A549 (cell line): ENCODE data around the gene RBPJ. TPM values are rescaled to one million over a fixed set of nuclear protein-coding genes. Genes with fewer than 3 reads are reported as not detected.

Experiments
- ATAC-seq, 2 experiments: fragments of 200-7000 bp in 1 of 2; fragments of >200 bp in 1 of 2; cut with Nextera tagmentation in 1 of 2; cut with Tn5 transposase in 1 of 2; 3 replicates each; pipeline versions ENCODE4 v1.8.0 to v1.9.1; 2018 to 2020; ENCODE audit warnings: mild to moderate bottlenecking in 1 of 2, moderate library complexity in 1 of 2
- CTCF ChIA-PET: fragments of 300-600 bp; sonication (Branson Sonifier 250); formaldehyde crosslinking; extraction: SDS; loops from one replicate; lab custom pipeline; 2021; ENCODE audit warnings: antibody characterized with exemption, inconsistent platforms; lab: Yijun Ruan, JAX
- POLR2A ChIA-PET: fragments of 350-600 bp; formaldehyde crosslinking; extraction: SDS; loops from one replicate; lab custom pipeline; 2021; ENCODE audit warnings: antibody characterized with exemption, inconsistent platforms; lab: Yijun Ruan, JAX
- DNase-seq, 2 experiments: peaks; one replicate each; pipeline versions ENCODE4 v3.0.0 to v3.0.0-alpha.2; 2011 to 2016; ENCODE audit warnings: low read depth in 1 of 2, low spot score in 1 of 2
- FAIRE-seq: peaks from 2 replicates; lab custom pipeline; 2011; peaks lifted over from hg19 to GRCh38; lab: Jason Lieb, UNC
- H3K27ac ChIP-seq, 2 experiments: fragments of >200 bp; sonication (Bioruptor Twin); formaldehyde crosslinking; 3 replicates each; pipeline ENCODE4 v1.5.1; 2016 to 2017
- H3K4me1 ChIP-seq: fragments of >200 bp; sonication (Bioruptor Twin); formaldehyde crosslinking; 3 replicates; pipeline ENCODE4 v1.6.1; 2016
- H3K4me2 ChIP-seq: fragments of >200 bp; sonication (Bioruptor Twin); formaldehyde crosslinking; 3 replicates; pipeline ENCODE4 v1.6.1; 2016
- H3K4me3 ChIP-seq: fragments of >200 bp; sonication (Bioruptor Twin); formaldehyde crosslinking; 3 replicates; pipeline ENCODE4 v1.5.1; 2016
- H3K9me3 ChIP-seq: fragments of >200 bp; sonication (Bioruptor Twin); formaldehyde crosslinking; 3 replicates; pipeline ENCODE4 v1.6.1; 2016
- ATOH8 ChIP-seq: fragments of 250-450 bp; sonication (Bioruptor Pico); IDR thresholded peaks from 2 replicates; pipeline ENCODE4 v1.5.0; 2020; ENCODE audit warnings: low read depth, mild to moderate bottlenecking, moderate library complexity
- BHLHE40 ChIP-seq: IDR thresholded peaks from 2 replicates; pipeline ENCODE4 v1.6.1; 2012; ENCODE audit warnings: low read depth, low read length, inconsistent platforms
- CTCF ChIP-seq: fragments of >200 bp; sonication (Bioruptor Twin); formaldehyde crosslinking; IDR thresholded peaks from 3 replicates; pipeline ENCODE4 v1.5.1; 2016
- EHF ChIP-seq: fragments of 250-450 bp; sonication (Bioruptor Pico); IDR thresholded peaks from 2 replicates; pipeline ENCODE4 v1.5.0; 2020; ENCODE audit warnings: mild to moderate bottlenecking
- EP300 ChIP-seq, 2 experiments: fragments of >200 bp; sonication (Bioruptor Twin); formaldehyde crosslinking; IDR thresholded peaks; 2 replicates in 1 of 2; 3 replicates in 1 of 2; pipeline ENCODE4 v1.6.1; 2016 to 2017
- FOSB ChIP-seq: fragments of 250-450 bp; sonication (Bioruptor Pico); IDR thresholded peaks from 2 replicates; pipeline ENCODE4 v1.5.0; 2020; ENCODE audit warnings: mild to moderate bottlenecking, moderate library complexity
- FOSL2 ChIP-seq, 2 experiments: fragments of 450-650 bp in 1 of 2; fragments of >200 bp in 1 of 2; sonication (Bioruptor Twin) in 1 of 2; formaldehyde crosslinking; IDR thresholded peaks; 2 replicates each; pipeline versions ENCODE4 v1.5.0 to v1.6.1; 2016 to 2020; ENCODE audit warnings: mild to moderate bottlenecking in 1 of 2, moderate library complexity in 1 of 2
- HMGXB4 ChIP-seq: fragments of 250-450 bp; sonication (Bioruptor Pico); IDR thresholded peaks from 2 replicates; pipeline ENCODE4 v1.5.0; 2021; ENCODE audit warnings: mild to moderate bottlenecking, moderate library complexity, borderline replicate concordance
- KDM1A ChIP-seq: fragments of 200-600 bp; sonication (generic); IDR thresholded peaks from 2 replicates; pipeline ENCODE4 v1.6.1; 2016; ENCODE audit warnings: low read depth, mild to moderate bottlenecking
- KDM5A ChIP-seq: fragments of 200-600 bp; sonication (generic); IDR thresholded peaks from 2 replicates; pipeline ENCODE4 v1.6.1; 2016; ENCODE audit warnings: antibody characterized with exemption, mild to moderate bottlenecking
- MAX ChIP-seq: IDR thresholded peaks from 2 replicates; pipeline ENCODE4 v1.6.1; 2012
- NR3C1 ChIP-seq: fragments of >200 bp; sonication (Bioruptor Twin); formaldehyde crosslinking; IDR thresholded peaks from 3 replicates; pipeline ENCODE4 v1.6.1; 2017
- PBX3 ChIP-seq: IDR thresholded peaks from 2 replicates; pipeline ENCODE4 v1.6.1; 2012
- PHF8 ChIP-seq: fragments of 200-600 bp; sonication (generic); IDR thresholded peaks from 2 replicates; pipeline ENCODE4 v1.6.1; 2016; ENCODE audit warnings: low read depth, mild to moderate bottlenecking, antibody characterized with exemption, moderate library complexity, borderline replicate concordance
- POLR2AphosphoS2 ChIP-seq: conservative IDR thresholded peaks from 2 replicates; pipeline ENCODE4 v1.6.1; 2012; ENCODE audit warnings: low read length, improper control_type of control experiment, inconsistent platforms
- RAD21 ChIP-seq, 2 experiments: fragments of >200 bp in 1 of 2; sonication (Bioruptor Twin) in 1 of 2; formaldehyde crosslinking in 1 of 2; IDR thresholded peaks in 1 of 2; conservative IDR thresholded peaks in 1 of 2; 2 replicates in 1 of 2; 3 replicates in 1 of 2; pipeline ENCODE4 v1.6.1; 2012 to 2018; ENCODE audit warnings: inconsistent platforms in 1 of 2
- SMC3 ChIP-seq: fragments of >200 bp; sonication (Bioruptor Twin); formaldehyde crosslinking; IDR thresholded peaks from 3 replicates; pipeline ENCODE4 v1.6.1; 2018; ENCODE audit warnings: inconsistent platforms
- SREBF2 ChIP-seq: fragments of 450-650 bp; IDR thresholded peaks from 2 replicates; pipeline ENCODE4 v1.6.1; 2014; ENCODE audit warnings: mild to moderate bottlenecking, moderate library complexity
- TP53 ChIP-seq: fragments of 250-450 bp; sonication (Bioruptor Pico); IDR thresholded peaks from 2 replicates; pipeline ENCODE4 v1.5.0; 2021; ENCODE audit warnings: mild to moderate bottlenecking, moderate library complexity
- USF2 ChIP-seq: fragments of 450-650 bp; IDR thresholded peaks from 2 replicates; pipeline ENCODE4 v1.6.1; 2014; ENCODE audit warnings: antibody characterized with exemption
- WGBS: methylation state at CpG from one replicate; pipeline ENCODE4 v1.1.6; 2017; ENCODE audit errors: missing lambda C conversion rate; 5-methylcytosine and 5-hydroxymethylcytosine counted together
- polyA plus RNA-seq, 4 experiments: library from polyadenylated mRNA; depleted of rRNA in 3 of 4; stranded (reverse); fragments of >200 nt; fragmentation: RNase III in 1 of 4; extraction: RNeasy Plus Mini Kit Qiagen cat#74134 plus additional on column Dnase treatment in 1 of 4; gene quantifications; 2 replicates in 3 of 4; 3 replicates in 1 of 4; pipeline ENCODE4 v1.2.3, GENCODE V29; 2011 to 2017

The RBPJ gene
- polyA plus RNA-seq, 2 of the 4 experiments (the other 2 are of a cell fraction): 16.5 to 37.1 TPM

GRCh38 chr4:26322346-26322745 is 1.5 kb downstream of the RBPJ start:
- POLR2A ChIA-PET: no interaction called here
- peaks cover 14% of the 10 kb centered on the region; the same call in 2 of the 3 replicates for H3K4me1 ChIP-seq
- TF ChIP-seq KDM5A (no peak), FOSL2 (IDR thresholded peaks at IDR 0.05) (no peak), FOSL2 (CRISPR knock-in tag; IDR thresholded peaks at IDR 0.05) (no peak)
- no peaks in the 10 kb centered on the region for H3K9me3 ChIP-seq
- 85% methylated on average over 7 of the region's 7 CpGs for WGBS
- CTCF ChIA-PET: no interaction called here
- FAIRE-seq: no peak
- ATAC-seq: no peak
- peak overlapping the region; percentile 89 for H3K4me2 ChIP-seq
- peak overlapping the region; percentile 71 for H3K4me3 ChIP-seq
- no peak for DNase-seq
- H3K27ac ChIP-seq: no peak overlapping the region; a peak in 1 of 6 replicates

- Histone ChIP-seq H3K4me3 (no peak overlapping the region), H3K4me2 (no peak overlapping the region), H3K27ac (no peak overlapping the region), H3K4me1 (peaks cover 14% of the 10 kb centered on the region; the same call in 2 of the 3 replicates), H3K9me3 (no peaks in the 10 kb centered on the region)
- DNase-seq (no peak), ATAC-seq (no peak), FAIRE-seq (no peak)
- WGBS: 72% methylated on average over 2 of the region's 2 CpGs
- ChIA-PET POLR2A (no interaction called here), CTCF (interaction anchor here (1.0 to 1.3 kb wide), 3 partner anchors 41 to 336 kb away, joined by 3 to 4 read pairs (median 4); no protein-coding TSS in a partner anchor)
- no peak for TF ChIP-seq BHLHE40
- TF ChIP-seq TP53 (CRISPR knock-in tag): no peak
These were observed 3.0 kb downstream of the RBPJ start for GRCh38 chr4:26323821-26324220.

- H3K4me1 ChIP-seq: peaks cover 14% of the 10 kb centered on the region; the same call in 2 of the 3 replicates
- POLR2A ChIA-PET: no interaction called here
- no peak overlapping the region for H3K4me2 ChIP-seq
- no peak overlapping the region for H3K27ac ChIP-seq
- FAIRE-seq: no peak
- ATAC-seq: no peak
- TF ChIP-seq CTCF (peak; percentile 30; the same call in 2 of the 3 replicates), FOSB (no peak), PBX3 (no peak), SMC3 (peak; percentile 41; the same call in 1 of the 3 replicates), RAD21 (conservative IDR thresholded peaks at IDR 0.05 in 1 of 2, IDR thresholded peaks at IDR 0.05 in 1 of 2) (peak; percentile 36 to 43; a peak in 3 of 5 replicates)
- no peak overlapping the region for H3K4me3 ChIP-seq
- WGBS: 27% methylated on average over 3 of the region's 3 CpGs
- peak in 1 of 2 experiments; percentile 31 for DNase-seq
- CTCF ChIA-PET: interaction anchor here (0.5 to 1.3 kb wide), 8 partner anchors 84 to 1334 kb away, joined by 3 to 8 read pairs (median 3); no protein-coding TSS in a partner anchor
- no peaks in the 10 kb centered on the region for H3K9me3 ChIP-seq
These were observed 4.4 kb downstream of the RBPJ start for GRCh38 chr4:26325191-26325590.

- Histone ChIP-seq H3K9me3 (no peaks in the 10 kb centered on the region), H3K27ac (no peak overlapping the region), H3K4me2 (no peak overlapping the region), H3K4me1 (peaks cover 14% of the 10 kb centered on the region; the same call in 2 of the 3 replicates), H3K4me3 (no peak overlapping the region)
- POLR2A ChIA-PET: no interaction called here
- CTCF ChIA-PET: interaction anchor here (1.8 kb wide), 1 partner anchor 339 kb away, joined by 6 read pairs; no protein-coding TSS in a partner anchor
- 80% methylated on average over 2 of the region's 2 CpGs for WGBS
- FAIRE-seq: no peak
- no peak for DNase-seq
- no peak for ATAC-seq
- TF ChIP-seq HMGXB4 (CRISPR knock-in tag) (no peak), SREBF2 (no peak), KDM1A (no peak), MAX (no peak), FOSL2 (IDR thresholded peaks at IDR 0.05) (no peak), FOSL2 (CRISPR knock-in tag; IDR thresholded peaks at IDR 0.05) (no peak), POLR2AphosphoS2 (no peak), PBX3 (no peak), PHF8 (no peak), EHF (CRISPR knock-in tag) (no peak), ATOH8 (no peak), NR3C1 (no peak), EP300 (IDR thresholded peaks at IDR 0.05) (no peak), TP53 (CRISPR knock-in tag) (no peak), USF2 (no peak), KDM5A (no peak), SMC3 (no peak)
These were observed 6.0 kb downstream of the RBPJ start for GRCh38 chr4:26326791-26327190.
